Ishikawa (cell line): Measurements from ENCODE around the gene STX8.

Experiments
- CEBPB ChIP-seq: IDR thresholded peaks from 2 replicates; pipeline ENCODE4 v1.6.1; 2012
- CREB1 ChIP-seq: IDR thresholded peaks from 2 replicates; pipeline ENCODE4 v1.6.1; 2012; ENCODE audit warnings: low read depth
- EGR1 ChIP-seq: IDR thresholded peaks from 2 replicates; pipeline ENCODE4 v1.6.1; 2012
- EP300 ChIP-seq: IDR thresholded peaks from 2 replicates; pipeline ENCODE4 v1.6.1; 2012; ENCODE audit warnings: borderline replicate concordance
- FOXM1 ChIP-seq: IDR thresholded peaks from 2 replicates; pipeline ENCODE4 v1.6.1; 2012; ENCODE audit warnings: low read depth, borderline replicate concordance
- MAX ChIP-seq: IDR thresholded peaks from 2 replicates; pipeline ENCODE4 v1.6.1; 2012
- NFIC ChIP-seq: IDR thresholded peaks from 2 replicates; pipeline ENCODE4 v1.6.1; 2012
- RAD21 ChIP-seq: IDR thresholded peaks from 2 replicates; pipeline ENCODE4 v1.6.1; 2012; ENCODE audit warnings: low read depth
- REST ChIP-seq: IDR thresholded peaks from 2 replicates; pipeline ENCODE4 v1.6.1; 2012; ENCODE audit warnings: low read depth, mild to moderate bottlenecking
- TAF1 ChIP-seq: IDR thresholded peaks from 2 replicates; pipeline ENCODE4 v1.6.1; 2012; ENCODE audit warnings: low read depth, mild to moderate bottlenecking
- TCF12 ChIP-seq: IDR thresholded peaks from 2 replicates; pipeline ENCODE4 v1.6.1; 2012; ENCODE audit warnings: low read depth
- TEAD4 ChIP-seq: IDR thresholded peaks from 2 replicates; pipeline ENCODE4 v1.6.1; 2012
- YY1 ChIP-seq: IDR thresholded peaks from 2 replicates; pipeline ENCODE4 v1.6.1; 2012; ENCODE audit warnings: low read depth
- ZBTB7A ChIP-seq: IDR thresholded peaks from 2 replicates; pipeline ENCODE4 v1.6.1; 2012; ENCODE audit warnings: low read depth
- TF ChIP-seq, protein P1 (sequence below): IDR thresholded peaks from 2 replicates; pipeline ENCODE4 v1.6.1; 2012

STX8 gene

DNA sequence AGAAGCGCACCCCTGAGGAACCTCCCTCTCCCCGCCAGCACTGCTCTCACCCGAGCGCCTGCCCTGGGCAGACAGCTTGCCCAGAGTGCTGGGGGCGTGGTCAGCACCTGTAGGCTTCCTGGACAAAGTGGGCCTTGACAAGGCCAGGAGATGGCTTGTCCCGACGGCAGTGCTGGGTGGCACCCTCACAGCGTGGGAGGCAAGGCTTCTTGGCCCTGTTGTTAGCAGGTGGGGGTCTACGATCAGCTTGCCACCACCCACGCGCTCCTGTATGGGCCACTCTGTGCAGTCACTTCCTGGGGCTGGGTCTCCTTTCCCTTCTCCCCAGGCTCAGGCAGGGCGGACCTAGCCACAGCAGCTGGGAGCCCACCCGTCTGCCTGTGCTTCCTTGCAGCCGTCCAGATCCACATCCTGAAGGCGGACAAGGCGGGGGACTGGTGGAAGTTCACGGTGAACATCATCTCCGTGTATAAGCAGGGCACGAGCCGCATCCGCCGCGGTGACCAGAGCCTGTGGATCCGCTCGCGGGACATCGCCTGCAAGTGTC lies 336.3 kb downstream of the STX8 start:
- TF ChIP-seq EGR1 (no peak), RAD21 (no peak), TEAD4 (no peak), NFIC (no peak), TAF1 (no peak), YY1 (no peak)
- TF ChIP-seq, protein P1, sequence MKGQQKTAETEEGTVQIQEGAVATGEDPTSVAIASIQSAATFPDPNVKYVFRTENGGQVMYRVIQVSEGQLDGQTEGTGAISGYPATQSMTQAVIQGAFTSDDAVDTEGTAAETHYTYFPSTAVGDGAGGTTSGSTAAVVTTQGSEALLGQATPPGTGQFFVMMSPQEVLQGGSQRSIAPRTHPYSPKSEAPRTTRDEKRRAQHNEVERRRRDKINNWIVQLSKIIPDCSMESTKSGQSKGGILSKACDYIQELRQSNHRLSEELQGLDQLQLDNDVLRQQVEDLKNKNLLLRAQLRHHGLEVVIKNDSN = no peak

DNA sequence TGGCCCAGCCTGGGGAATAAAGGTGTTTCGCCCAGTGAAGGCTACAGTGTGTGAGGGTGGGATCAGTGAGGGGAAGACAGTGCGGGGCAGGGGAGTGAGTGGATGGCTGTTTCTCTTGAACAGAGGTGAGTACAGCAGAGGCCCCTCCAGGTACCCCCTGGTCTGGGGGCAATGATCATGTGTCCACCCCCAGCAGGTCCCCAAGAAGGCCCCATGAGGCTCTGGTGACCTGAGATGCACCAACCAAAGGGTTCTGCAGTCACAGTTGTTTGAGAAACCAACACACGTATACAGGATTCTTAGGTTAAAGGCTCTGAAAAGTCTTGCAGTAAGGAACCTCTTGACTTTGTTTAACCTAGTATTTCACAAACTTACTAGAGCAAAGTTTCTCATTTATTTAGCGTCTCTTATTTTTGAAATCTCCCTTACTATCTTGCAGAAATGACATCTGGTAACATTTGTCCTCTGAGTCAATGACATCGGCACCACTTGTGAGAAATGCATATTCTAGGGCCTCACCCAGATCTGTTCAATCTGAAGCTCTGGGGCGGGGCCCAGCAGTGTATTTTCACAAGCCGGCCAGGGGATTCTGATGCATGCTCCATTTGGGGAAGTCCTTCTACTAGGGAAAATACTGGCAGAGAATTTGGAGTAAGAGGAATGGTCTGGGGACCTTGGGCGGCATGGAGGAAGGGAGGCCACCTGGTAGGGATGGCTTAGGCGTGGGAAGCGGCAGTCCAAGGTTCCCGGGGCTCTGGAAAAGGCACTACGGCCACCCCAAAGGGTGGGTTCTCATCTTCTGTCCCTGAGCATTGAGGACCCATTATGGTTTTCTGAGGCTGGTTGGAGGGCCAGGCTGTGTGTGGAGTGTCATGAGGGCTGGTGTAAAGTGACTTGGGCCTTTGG lies 337.0 kb downstream of the STX8 start:
- TF ChIP-seq TAF1 (no peak), TCF12 (no peak), FOXM1 (no peak), EGR1 (no peak), EP300 (no peak), ZBTB7A (no peak)
- TF ChIP-seq, protein P1 = no peak

DNA sequence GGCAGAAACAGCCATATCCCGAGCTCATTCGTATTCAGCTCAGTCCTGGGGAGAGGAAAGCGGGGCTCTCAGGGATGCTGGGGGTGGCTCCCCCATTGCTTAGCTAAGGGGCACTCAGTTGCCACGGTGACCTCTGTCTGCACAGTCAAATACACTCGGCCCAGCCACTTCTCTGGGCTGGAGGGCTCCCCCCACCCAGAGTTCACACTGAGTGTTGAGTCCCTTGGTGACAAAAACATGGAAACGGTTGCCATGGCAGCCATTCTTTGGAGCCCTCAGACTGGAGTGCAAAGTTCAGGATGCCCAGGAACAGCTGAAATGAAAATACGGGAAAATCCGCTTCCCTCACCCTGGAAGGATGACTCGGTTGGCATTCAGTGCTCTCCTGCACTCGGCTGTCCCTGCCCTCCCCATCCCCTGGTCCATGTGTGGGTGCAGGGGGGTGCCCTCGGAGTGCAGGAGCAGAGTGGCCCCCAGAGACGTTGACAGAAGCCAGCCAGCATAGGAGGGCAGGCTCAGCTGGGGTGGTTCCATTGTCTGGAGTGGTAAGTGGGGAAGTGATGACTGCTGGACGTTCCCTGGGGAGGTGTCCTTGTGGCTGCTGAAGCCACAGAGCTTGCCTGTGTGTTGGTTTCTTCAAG lies 337.8 kb downstream of the STX8 start:
- TF ChIP-seq EGR1 (no peak), TCF12 (no peak), NFIC (no peak), CEBPB (no peak), CREB1 (no peak), ZBTB7A (no peak), YY1 (no peak), REST (no peak), FOXM1 (no peak), MAX (no peak), EP300 (no peak), TEAD4 (no peak), RAD21 (no peak), TAF1 (no peak)
- TF ChIP-seq, protein P1 = no peak

DNA sequence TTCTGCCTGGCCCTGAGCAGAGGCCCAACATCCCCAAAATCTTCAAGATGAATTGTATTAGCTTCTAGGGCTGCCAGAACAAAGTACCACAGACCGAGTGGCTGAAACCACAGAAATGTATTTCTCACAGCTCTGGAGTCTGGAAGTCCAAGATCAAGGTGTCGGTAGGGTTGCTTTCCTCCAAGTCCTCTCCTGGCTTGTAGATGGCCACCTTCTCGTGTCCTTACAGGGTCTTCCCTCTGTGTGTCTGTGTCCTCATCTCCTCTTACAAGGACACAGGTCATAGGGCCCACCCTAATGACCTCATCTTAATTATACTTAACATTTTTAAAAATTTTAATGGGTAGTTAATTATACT lies 338.6 kb downstream of the STX8 start:
- TF ChIP-seq NFIC (no peak), TCF12 (no peak), YY1 (no peak), REST (no peak), CREB1 (no peak), ZBTB7A (no peak), RAD21 (no peak), EP300 (no peak), EGR1 (no peak), TAF1 (no peak), FOXM1 (no peak), TEAD4 (no peak), CEBPB (no peak), MAX (no peak)
- TF ChIP-seq, protein P1 = no peak
